GM12892 (cell line): ENCODE results near the gene RAD23B.

Experiments
- POLR2A ChIP-seq: IDR thresholded peaks from 2 replicates; pipeline ENCODE4 v1.6.1; 2011; ENCODE audit warnings: low read depth, low read length, control low read depth
- POLR2AphosphoS5 ChIP-seq: IDR thresholded peaks from 2 replicates; pipeline ENCODE4 v1.6.1; 2011; ENCODE audit warnings: low read depth, low read length, control low read depth
- TAF1 ChIP-seq: IDR thresholded peaks from 2 replicates; pipeline ENCODE4 v1.6.1; 2011; ENCODE audit warnings: low read depth, mild to moderate bottlenecking, control low read depth, low read length, borderline replicate concordance

DNA sequence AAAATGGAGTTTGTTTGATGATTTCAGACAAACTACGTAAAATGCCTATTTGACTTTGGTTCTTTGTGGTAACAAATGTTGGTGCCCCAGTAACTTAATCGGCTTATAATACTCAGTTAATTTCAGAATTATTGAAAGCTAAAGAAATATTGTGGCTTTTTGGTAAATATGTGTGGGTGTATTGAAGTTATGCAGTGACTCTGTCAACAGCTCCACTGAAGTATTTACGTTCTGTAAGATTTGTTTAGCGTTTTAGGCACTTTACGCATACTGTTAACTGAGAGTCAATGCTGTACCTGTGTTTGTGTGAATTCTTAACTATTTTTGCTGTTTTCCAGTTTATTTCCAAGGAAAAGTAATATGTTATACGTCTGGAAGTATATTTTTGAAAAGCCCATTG lies 2.2 kb downstream of the RAD23B start:
- TF ChIP-seq TAF1, result no peak
- no peak for TF ChIP-seq POLR2A
- no peak for TF ChIP-seq POLR2AphosphoS5
